ENCODE measurements around the gene PRL. TPM values are rescaled to one million over a fixed set of nuclear protein-coding genes. Genes with fewer than 3 reads are reported as not detected.
A peak's percentile ranks its signal among the peaks of the same experiment; 100 is the strongest.

PRL gene
- total RNA-seq (2014; rRNA removed; shearing (Covaris generic)) = not detected in 2 replicates

GRCh38 chr6:22296936-22297335 is at the start of gene PRL:
PRL (minus strand) TSS chr6:22297036; CDS start chr6:22296982, 54 bp downstream.
- no peak for DNase-seq (ENCODE audit: low read depth)

GRCh38 chr6:22343864-22344263 is 47.0 kb upstream of the PRL start:
- DNase-seq (ENCODE audit: low read depth) = no peak

- no peak for DNase-seq (ENCODE audit: low read depth)
Observed at GRCh38 chr6:22334778-22335177, 37.9 kb upstream of the PRL start.

GRCh38 chr6:22333802-22334201 is 37.0 kb upstream of the PRL start:
- no peak for DNase-seq (ENCODE audit: low read depth)

GRCh38 chr6:22332711-22333110 is 35.9 kb upstream of the PRL start:
- DNase-seq (ENCODE audit: low read depth) = no peak

- no peak for DNase-seq (ENCODE audit: low read depth)
Observed at GRCh38 chr6:22332216-22332615, 35.4 kb upstream of the PRL start.

- no peak for DNase-seq (ENCODE audit: low read depth)
Observed at GRCh38 chr6:22330941-22331340, 34.1 kb upstream of the PRL start.

GRCh38 chr6:22328474-22328873 is 31.6 kb upstream of the PRL start:
- no peak for DNase-seq (ENCODE audit: low read depth)

GRCh38 chr6:22327881-22328280 is 31.0 kb upstream of the PRL start:
- DNase-seq (ENCODE audit: low read depth) = no peak

- DNase-seq (ENCODE audit: low read depth) = no peak
Observed at GRCh38 chr6:22326500-22326899, 29.7 kb upstream of the PRL start.

- no peak for DNase-seq (ENCODE audit: low read depth)
Observed at GRCh38 chr6:22325481-22325880, 28.6 kb upstream of the PRL start.

- DNase-seq (ENCODE audit: low read depth) = no peak
Observed at GRCh38 chr6:22323848-22324247, 27.0 kb upstream of the PRL start.

- no peak for DNase-seq (ENCODE audit: low read depth)
Observed at GRCh38 chr6:22322103-22323030, 25.5 kb upstream of the PRL start.

- peak; percentile 88 for DNase-seq (ENCODE audit: low read depth)
Observed at GRCh38 chr6:22320750-22321149, 23.9 kb upstream of the PRL start.

- DNase-seq (ENCODE audit: low read depth) = no peak
Observed at GRCh38 chr6:22318404-22318803, 21.6 kb upstream of the PRL start.

- no peak for DNase-seq (ENCODE audit: low read depth)
Observed at GRCh38 chr6:22313796-22314195, 17.0 kb upstream of the PRL start.

GRCh38 chr6:22308939-22309338 is 12.1 kb upstream of the PRL start:
- DNase-seq (ENCODE audit: low read depth) = no peak

GRCh38 chr6:22306741-22307466 is 10.1 kb upstream of the PRL start:
- peak; percentile 17 for DNase-seq (ENCODE audit: low read depth)

- no peak for DNase-seq (ENCODE audit: low read depth)
Observed at GRCh38 chr6:22302838-22303237, 6.0 kb upstream of the PRL start.

- DNase-seq (ENCODE audit: low read depth) = peak; percentile 9
Observed at GRCh38 chr6:22300273-22300998, 3.6 kb upstream of the PRL start.

- DNase-seq (ENCODE audit: low read depth) = no peak
Observed at GRCh38 chr6:22298475-22298890, 1.6 kb upstream of the PRL start.

- no peak for DNase-seq (ENCODE audit: low read depth)
Observed at GRCh38 chr6:22296067-22296466, 769 bp downstream of the PRL start.

Data from RPMI7951 (cell line).